Measurements from ENCODE around the gene DDIT4.

- no peak for TF ChIP-seq ARNTL (CRISPR knock-in tag; IDR thresholded peaks at IDR 0.05; ENCODE audit: borderline replicate concordance, low read depth)
- no peak for TF ChIP-seq ZNF565 (CRISPR knock-in tag; conservative IDR thresholded peaks at IDR 0.05; ENCODE audit: low read depth)
- TF ChIP-seq RARB (CRISPR knock-in tag; IDR thresholded peaks at IDR 0.05): no peak
- TF ChIP-seq ZC3H10 (CRISPR knock-in tag; IDR thresholded peaks at IDR 0.05): no peak
These were observed 35.1 kb upstream of the DDIT4 start for GRCh38 chr10:72238392-72239175.

All from SK-N-SH treated with all-trans-retinoic acid at 6 μM for 48 hours (cell line).